GM12878 (cell line): Measurements from ENCODE around the gene MIER1.

Source experiments
- CHD2 ChIP-seq: IDR thresholded peaks from 2 replicates; pipeline ENCODE4 v1.6.1; 2011; ENCODE audit warnings: low read depth, low read length, improper control_type of control experiment, borderline replicate concordance
- CTCF ChIP-seq, 3 experiments: IDR thresholded peaks in 2 of 3; conservative IDR thresholded peaks in 1 of 3; 2 replicates each; pipeline ENCODE4 v1.5.1; 2011; ENCODE audit warnings: low read depth in 3 of 3, low read length in 3 of 3, mild to moderate bottlenecking in 3 of 3, control low read depth in 2 of 3, moderate library complexity in 2 of 3, inconsistent platforms in 1 of 3, mixed read lengths in 1 of 3; ENCODE audit not compliant: control insufficient read depth in 2 of 3, insufficient read depth in 1 of 3; ENCODE audit errors: extremely low read depth in 1 of 3
- EP300 ChIP-seq, 2 experiments: fragments of 150-350 bp in 1 of 2; IDR thresholded peaks; 2 replicates each; pipeline ENCODE4 v1.6.1; 2011 to 2012; ENCODE audit warnings: low read depth in 2 of 2, low read length in 2 of 2, borderline replicate concordance in 1 of 2, improper control_type of control experiment in 1 of 2, inconsistent platforms in 1 of 2; ENCODE audit not compliant: control insufficient read depth in 1 of 2
- ESRRA ChIP-seq: IDR thresholded peaks from 2 replicates; pipeline ENCODE4 v1.6.1; 2012; ENCODE audit warnings: mild to moderate bottlenecking, low read length, improper control_type of control experiment
- EZH2 ChIP-seq: IDR thresholded peaks from 2 replicates; pipeline ENCODE4 v1.6.1; 2012; ENCODE audit warnings: low read depth, mild to moderate bottlenecking, control low read depth, inconsistent platforms, low read length, borderline replicate concordance; ENCODE audit not compliant: control insufficient read depth
- GATAD2B ChIP-seq: fragments of 450-650 bp; conservative IDR thresholded peaks from 2 replicates; pipeline ENCODE4 v1.6.1; 2017; ENCODE audit warnings: low read depth, mild to moderate bottlenecking, moderate library complexity
- MXI1 ChIP-seq: fragments of 150-350 bp; IDR thresholded peaks from 2 replicates; pipeline ENCODE4 v1.6.1; 2011; ENCODE audit warnings: low read depth, mild to moderate bottlenecking, inconsistent platforms, low read length, improper control_type of control experiment
- NBN ChIP-seq: fragments of 450-650 bp; IDR thresholded peaks from 2 replicates; pipeline ENCODE4 v1.6.1; 2016
- NRF1 ChIP-seq: conservative IDR thresholded peaks from 2 replicates; pipeline ENCODE4 v1.6.1; 2011; ENCODE audit warnings: mild to moderate bottlenecking, low read depth, low read length, improper control_type of control experiment
- POLR2A ChIP-seq: IDR thresholded peaks from 2 replicates; pipeline ENCODE4 v1.6.1; 2011; ENCODE audit warnings: low read depth, mild to moderate bottlenecking, low read length
- RAD21 ChIP-seq: IDR thresholded peaks from 2 replicates; pipeline ENCODE4 v1.6.1; 2011; ENCODE audit warnings: mild to moderate bottlenecking, low read depth, low read length, moderate library complexity; ENCODE audit not compliant: insufficient read depth
- TARDBP ChIP-seq: IDR thresholded peaks from 2 replicates; pipeline ENCODE4 v1.6.1; 2016; ENCODE audit warnings: borderline replicate concordance
- ZNF274 ChIP-seq: IDR thresholded peaks from one replicate; pipeline ENCODE4 v1.8.0; 2011; ENCODE audit not compliant: insufficient read length, insufficient read depth
- ZNF687 ChIP-seq: fragments of 450-650 bp; IDR thresholded peaks from 2 replicates; pipeline ENCODE4 v1.6.1; 2017; ENCODE audit warnings: mild to moderate bottlenecking, moderate library complexity

GRCh38 chr1:66980745-66981367, 56.1 kb downstream of the MIER1 start:
- TF ChIP-seq EZH2 = no peak
- TF ChIP-seq ZNF274 = no peak
- TF ChIP-seq EP300 (IDR thresholded peaks at IDR 0.05; ENCODE audit: borderline replicate concordance in 1 of 2, control insufficient read depth in 1 of 2, low read depth in 2 of 2, low read length in 2 of 2) = no peak
- no peak for TF ChIP-seq RAD21
- no peak for TF ChIP-seq TARDBP
- no peak for TF ChIP-seq POLR2A
- no peak for TF ChIP-seq ESRRA
- no peak for TF ChIP-seq ZNF687
- TF ChIP-seq NBN = no peak
- TF ChIP-seq NRF1 = no peak
- TF ChIP-seq GATAD2B = no peak
- no peak for TF ChIP-seq CTCF (IDR thresholded peaks at IDR 0.05 in 2 of 3, conservative IDR thresholded peaks at IDR 0.05 in 1 of 3; ENCODE audit: control insufficient read depth in 2 of 3, extremely low read depth in 1 of 3, insufficient read depth in 1 of 3, low read depth in 3 of 3, low read length in 3 of 3)
- no peak for TF ChIP-seq CHD2
- TF ChIP-seq MXI1 = no peak
